ENCODE measurements around the gene MRPL54. TPM values are rescaled to one million over a fixed set of nuclear protein-coding genes. Genes with fewer than 3 reads are reported as not detected.

Gene MRPL54
- total RNA-seq, 1 donor from 2014 or later = 35.3 TPM

DNA sequence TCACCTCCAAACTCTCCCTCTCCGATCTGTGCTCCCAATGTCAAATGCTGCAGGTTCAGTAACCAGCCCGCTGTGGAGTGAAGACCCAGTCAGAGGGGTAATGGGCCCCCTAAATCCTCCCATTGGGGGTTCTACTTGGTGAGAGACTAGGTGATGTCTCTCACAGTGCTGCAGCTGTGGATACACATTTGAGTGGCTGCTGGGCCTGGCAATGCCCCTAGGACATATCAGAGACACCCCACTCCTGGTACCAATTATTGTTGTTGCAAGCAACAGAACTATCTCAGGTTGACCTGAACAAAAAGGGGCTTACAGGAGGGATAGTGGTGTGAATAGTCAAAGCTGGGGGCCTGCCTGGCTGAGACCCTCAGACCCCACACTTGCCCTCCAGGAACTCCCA is 19.1 kb downstream of the MRPL54 start:
- ATAC-seq = no peak
- intact Hi-C loops (cut with DNase I) = no loop called here
- DNase-seq (ENCODE audit: low spot score) = no peak

DNA sequence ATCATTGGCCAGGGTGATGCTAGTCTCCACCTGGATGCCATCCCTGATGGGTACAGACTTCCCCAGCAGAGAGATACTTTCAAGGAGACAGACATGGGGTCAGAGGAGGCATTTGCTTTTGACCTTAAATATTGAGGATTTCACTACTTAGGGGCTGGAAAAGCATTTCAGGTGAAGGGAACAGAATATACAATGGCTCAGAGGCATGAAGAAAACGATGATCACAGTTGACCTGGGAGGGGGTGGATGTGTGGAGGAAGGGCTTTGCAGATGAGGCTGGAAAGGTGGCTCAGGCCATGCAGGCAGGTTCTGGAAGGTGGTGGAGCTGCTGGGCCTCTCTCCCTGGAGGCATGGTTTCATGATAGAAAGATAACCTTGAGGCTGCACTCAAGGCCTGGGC is 19.8 kb downstream of the MRPL54 start:
- intact Hi-C loops (cut with DNase I) = no loop called here
- DNase-seq (ENCODE audit: low spot score) = no peak
- no peak for ATAC-seq

DNA sequence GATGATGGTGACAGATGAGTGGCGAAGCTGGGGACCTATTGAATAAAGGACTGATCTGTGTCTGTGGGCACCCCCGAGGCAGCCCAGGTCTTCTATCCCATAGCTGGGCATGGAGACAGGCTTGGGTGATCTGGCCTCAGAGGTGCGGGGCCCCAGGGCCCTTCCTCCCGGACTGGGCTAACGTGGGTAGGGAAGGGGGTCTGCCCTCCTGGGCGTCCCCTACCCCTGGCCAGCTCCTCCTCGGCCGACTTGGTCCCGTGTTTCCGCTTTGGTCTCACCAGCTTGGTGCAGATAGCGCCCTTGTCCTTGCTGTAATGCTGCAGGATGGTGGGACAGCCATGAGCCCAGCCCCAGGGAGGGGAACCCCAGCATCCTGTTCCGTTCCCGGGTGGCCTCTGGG is 20.4 kb downstream of the MRPL54 start:
- no peak for ATAC-seq
- intact Hi-C loops (cut with DNase I) = no loop called here
- DNase-seq (ENCODE audit: low spot score) = no peak

DNA sequence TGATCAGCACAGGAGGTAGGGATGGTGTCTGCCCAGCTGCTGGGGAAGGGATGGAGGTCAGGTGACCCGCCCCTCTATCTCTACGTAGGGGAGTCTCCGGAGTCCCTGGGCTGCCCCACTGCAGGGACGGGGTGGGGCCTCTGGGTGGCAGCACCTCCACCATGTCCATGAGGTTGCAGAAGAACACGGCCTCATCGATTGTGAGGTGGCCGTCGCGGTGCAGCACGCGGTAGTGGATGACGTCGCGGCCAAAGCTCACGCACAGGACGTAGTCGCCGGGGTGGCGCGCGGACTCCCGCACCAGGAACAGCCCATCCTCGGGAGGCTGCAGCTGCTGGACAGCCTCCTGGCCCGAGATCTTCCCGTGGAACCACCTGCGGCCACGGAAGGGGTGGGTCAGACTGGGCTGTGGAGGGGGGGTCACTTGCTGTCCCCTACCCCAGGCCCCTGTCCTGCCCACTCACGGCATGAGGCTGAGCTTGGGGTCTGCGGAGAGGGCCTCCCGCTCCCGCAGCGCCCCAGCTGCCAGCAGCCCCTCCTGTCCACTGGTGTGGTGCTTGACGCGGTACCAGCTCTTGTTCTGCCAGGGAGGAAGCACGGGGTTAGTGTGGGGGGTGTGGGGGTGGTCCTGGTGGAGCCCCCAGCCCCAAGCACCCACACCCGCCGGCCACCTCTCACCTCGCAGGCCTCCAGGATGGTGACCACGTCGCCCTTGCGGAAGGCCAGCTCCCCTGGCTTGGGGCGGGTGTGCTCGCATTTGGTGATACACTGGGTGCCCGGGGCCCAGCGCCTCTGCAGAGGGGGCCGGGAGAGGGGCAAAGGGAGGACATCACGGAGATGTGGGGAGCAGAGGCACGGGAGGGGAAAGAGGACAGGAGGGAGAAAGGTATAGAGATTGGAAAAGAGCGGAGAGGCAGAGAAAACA is 21.4 kb downstream of the MRPL54 start:
- ATAC-seq = peak; percentile 10
- intact Hi-C loops (cut with DNase I) = no loop called here

DNA sequence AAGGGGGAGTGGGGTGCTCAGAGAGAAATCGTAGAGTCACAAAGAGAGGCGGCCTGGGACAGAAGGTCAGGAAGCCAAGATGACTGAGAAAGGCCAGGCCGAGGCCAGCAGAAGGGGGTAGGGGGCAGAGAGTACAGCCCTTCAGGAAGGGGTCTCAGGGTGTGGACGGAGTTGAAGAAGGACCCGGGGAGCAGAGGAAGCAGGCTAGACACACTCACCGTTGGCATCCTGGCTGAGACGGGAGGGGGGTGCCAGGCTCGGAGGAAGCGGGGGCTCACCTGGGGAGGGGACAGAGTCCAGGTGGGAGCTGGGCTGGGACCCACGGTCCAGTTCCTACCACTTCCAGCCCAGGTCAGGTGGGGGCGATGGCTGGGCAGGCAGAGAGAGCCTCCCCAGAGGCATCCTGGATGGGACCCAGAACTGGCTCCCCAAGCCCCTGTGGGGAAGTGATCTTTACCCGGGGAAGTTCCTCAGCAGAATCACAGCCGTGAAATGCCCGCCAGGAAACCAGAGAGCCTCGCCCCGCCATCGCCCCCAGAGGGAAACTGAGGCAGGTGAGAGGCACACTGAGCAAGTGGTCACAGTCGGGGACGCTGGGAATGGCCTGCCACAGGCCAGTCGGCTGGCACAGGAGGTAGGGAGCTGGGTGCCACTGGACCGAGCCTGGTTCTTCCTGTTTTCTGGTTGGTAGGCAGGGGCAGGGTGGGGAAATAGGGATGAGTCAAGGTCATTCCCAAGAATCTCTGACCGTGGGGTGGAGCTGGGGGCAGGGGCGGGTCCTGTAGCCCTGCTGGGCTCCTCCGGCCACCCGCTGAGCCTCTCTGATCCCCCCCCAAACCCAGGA is 22.3 kb downstream of the MRPL54 start:
- DNase-seq (ENCODE audit: low spot score) (no peak), ATAC-seq (no peak)
- intact Hi-C loops (cut with DNase I) = no loop called here

More for the DNA sequence above, 21.4 kb downstream of the MRPL54 start:
- no peak for DNase-seq (ENCODE audit: low spot score)

DNA sequence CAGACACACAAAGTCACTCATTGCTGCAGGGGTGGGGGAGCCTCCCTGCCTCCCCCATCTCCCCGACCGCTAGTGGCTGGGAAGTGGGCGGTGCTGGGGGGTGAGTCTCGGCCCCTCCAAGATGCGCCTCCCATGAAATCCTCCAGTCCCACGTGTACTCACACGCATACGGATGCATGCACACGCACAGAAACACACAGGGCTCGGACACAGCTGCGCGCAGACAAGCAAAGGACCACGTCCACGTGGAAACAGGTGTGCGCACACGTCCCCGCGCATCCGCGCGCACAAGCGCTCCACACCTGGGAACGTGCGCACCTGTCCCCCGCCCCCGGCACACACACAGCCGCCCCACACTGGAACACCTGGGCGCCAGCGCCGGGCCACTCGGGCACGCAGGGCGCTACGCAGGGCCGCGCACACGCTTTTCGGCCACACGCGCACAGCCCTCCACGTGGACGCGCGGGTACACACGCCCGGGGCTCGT is 23.0 kb downstream of the MRPL54 start:
- DNase-seq (ENCODE audit: low spot score) (no peak), ATAC-seq (no peak)
- intact Hi-C loops (cut with DNase I) = no loop called here

DNA sequence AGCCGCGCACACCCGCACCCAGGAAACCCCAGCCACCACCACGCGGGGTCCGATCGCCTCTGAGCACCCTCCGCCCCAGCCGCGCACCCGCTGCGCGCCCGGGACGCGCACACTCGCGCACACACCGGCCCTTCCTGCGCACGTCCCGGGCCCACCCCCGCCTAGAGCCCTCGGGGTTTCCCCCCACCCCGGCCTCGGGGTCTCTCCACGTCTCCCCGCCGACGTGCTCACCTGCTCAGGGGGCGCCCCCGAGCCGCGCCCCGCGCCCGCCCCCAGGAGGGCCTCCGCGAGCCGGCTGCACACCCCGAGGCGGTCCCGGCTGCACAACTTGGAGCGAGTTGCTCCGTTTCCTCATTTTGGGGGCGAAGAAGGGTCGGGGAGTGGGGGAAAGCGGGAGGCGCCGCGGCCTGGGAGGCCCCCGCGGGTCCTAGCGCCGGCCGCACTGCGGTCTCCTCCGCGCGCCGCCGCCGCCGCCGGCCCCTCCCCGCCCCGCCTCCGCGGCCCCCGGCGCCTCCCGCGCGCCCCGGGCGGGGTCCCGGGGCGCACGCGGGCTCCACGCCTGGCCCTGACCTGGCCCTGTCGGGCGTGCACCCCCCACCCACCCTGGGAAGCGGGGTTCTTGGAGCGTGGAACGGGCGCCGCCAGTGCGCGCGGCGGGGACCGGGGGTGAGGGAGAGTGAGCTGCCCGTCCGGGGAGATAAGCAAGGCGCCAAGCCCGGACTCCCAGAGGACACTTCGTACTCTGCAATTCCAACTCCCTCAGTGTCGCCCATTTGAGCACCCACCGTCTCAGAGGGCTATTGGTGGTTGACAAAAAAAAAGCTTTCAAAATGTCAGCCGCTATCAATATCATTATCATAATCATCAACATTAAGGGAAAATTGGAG is 23.7 kb downstream of the MRPL54 start, which contains the start of gene MATK:
TSS of gene MATK (minus strand) at position 444 of the 887 bp plus-strand sequence. CDS start 1,246 bp downstream, outside the sequence.
- DNase-seq (ENCODE audit: low spot score) (no peak), ATAC-seq (no peak)
- intact Hi-C loops (cut with DNase I) = no loop called here

DNA sequence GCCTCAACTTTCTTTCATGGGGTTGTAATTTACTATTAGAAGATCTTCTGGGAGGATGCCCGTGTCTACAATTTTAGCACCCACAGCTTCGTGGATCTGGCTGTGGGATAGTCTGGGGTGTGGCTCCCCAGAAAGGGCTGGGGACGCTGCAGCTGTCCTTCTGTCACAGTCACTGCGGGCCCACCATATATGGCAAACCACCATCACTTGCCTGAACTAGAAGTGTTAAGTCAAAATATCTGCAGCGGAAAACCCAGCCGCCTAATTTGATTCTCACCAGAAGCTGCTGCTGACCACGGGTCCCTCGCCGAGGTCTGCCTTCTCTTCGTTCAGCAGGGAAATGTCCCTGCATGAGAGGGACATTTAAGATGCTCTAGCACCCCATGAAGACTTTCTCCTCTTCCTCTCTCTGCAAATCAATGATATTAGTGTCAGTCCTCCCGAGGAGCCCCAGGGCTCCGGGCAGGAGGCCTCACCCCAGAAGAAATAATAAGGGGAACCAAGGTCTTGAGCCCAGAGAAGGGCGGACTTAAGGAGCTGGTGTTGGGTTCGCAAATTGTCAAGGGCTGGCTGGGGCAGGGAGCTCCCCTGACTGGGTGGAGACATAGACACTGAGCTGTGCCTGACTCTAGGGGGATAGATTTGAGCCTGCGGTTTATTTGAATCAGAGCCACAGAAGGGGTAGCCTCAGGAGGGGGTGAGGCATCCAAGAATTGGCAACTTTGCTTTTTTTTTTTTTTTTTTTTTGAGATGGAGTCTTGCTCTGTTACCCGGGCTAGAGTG is 26.7 kb downstream of the MRPL54 start:
- ATAC-seq (no peak), DNase-seq (ENCODE audit: low spot score) (no peak)
- intact Hi-C loops (cut with DNase I) = no loop called here

DNA sequence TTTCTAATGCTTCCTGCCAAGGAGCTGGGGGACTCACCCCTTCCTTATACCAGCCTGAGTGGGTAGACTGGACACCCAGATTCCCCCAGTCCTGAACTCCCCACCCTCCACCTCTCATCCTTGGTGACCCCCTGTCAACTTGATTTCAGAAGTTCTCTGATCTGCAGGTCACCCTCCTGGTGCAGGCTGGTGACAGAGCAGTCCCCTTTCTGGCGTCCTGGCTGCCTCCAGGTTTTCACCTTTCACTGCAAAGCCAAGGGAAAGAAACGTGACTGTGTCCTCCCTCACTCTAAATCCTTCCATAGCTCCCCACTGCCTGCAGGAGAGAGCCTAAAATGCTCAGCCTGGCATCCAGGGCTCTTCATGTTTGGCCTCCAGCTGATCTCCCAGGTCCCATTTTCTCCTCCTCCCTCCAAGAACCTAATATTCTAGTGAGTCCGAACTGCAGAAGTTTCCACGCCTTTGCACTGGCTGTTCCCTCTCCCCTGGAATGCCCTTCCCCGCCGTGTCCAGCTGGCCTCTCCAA is 27.8 kb downstream of the MRPL54 start:
- intact Hi-C loops (cut with DNase I) = no loop called here
- ATAC-seq = no peak
- DNase-seq (ENCODE audit: low spot score) = no peak

DNA sequence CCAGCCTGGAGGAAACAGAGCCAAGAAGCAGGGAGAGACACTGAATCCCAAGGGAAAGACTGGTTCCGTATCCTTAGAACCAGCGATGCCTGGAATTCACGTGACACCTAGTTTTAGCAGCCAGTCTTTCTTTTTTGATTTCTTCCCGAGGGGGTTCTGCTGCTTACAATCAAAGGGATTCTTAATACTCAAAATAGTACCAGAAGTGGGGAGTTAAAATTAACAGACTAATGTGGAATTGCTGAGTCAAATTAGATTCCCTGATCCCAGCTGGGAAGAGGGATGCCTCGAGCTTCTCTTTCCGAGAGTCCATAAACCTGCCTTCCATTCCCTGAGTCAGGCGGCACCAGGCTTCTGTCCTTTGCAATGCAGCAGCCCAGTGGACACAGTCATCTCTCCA is 28.5 kb downstream of the MRPL54 start:
- ATAC-seq (no peak), DNase-seq (ENCODE audit: low spot score) (no peak)
- intact Hi-C loops (cut with DNase I) = no loop called here

DNA sequence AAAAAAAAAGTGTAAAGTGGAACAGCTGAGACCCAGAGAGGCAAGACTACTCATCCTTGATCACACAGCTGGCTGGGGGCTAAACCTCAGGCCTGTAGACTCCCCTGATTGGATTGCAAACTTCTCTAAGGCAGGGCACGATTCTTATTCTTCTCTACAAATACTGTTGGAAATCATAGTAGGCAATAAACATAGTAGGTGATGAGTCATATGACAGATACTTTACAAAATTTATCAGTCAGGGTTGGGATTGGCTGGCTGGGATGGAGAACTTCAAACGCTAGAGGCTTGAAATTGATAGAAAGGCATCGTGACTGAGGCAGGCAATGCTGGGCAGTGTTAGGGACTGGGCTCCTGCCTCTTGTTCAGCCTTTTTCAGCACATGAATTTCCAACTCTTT is 29.6 kb downstream of the MRPL54 start:
- ATAC-seq (no peak), DNase-seq (ENCODE audit: low spot score) (no peak)
- intact Hi-C loops (cut with DNase I) = no loop called here

DNA sequence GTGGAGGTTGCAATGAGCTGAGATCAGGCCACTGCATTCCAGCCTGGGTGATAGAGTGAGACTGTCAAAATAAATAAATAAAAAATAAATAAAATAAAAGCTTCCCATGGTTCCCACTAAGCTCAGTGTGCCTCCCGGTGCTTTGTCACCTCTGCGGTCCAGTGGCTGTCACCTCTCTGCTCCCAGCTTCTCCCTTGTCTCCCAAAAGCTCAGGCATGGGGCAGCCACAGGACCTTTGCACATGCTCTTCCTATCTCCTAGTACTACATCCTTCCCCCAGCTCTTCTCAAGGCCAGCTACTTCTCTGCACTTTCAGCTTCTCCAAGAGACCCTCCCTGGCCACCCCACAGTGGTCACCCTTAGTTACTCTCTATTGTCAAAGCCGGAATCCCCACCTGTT is 31.3 kb downstream of the MRPL54 start:
- DNase-seq (ENCODE audit: low spot score) (no peak), ATAC-seq (no peak)
- intact Hi-C loops (cut with DNase I) = no loop called here

DNA sequence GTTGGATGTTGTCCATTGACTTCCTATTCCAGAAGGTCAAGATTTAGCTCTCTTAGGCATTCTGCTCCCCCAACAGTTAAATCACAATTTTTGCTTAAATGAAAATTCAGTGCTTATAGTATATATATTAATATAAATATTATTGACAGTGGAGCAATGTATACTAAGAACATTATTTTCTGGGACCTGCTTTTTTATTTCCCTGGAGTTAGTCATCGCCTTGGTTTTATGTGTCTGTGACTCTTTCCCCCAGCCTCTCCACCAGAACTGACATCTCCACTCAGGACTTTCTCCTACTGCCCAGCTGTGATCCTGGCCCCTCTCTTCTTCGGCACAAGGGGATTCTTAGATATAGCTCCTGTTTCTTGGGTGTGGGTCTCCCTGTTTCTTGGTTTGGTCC is 33.9 kb downstream of the MRPL54 start:
- no peak for DNase-seq (ENCODE audit: low spot score)
- intact Hi-C loops (cut with DNase I) = no loop called here
- ATAC-seq = no peak

DNA sequence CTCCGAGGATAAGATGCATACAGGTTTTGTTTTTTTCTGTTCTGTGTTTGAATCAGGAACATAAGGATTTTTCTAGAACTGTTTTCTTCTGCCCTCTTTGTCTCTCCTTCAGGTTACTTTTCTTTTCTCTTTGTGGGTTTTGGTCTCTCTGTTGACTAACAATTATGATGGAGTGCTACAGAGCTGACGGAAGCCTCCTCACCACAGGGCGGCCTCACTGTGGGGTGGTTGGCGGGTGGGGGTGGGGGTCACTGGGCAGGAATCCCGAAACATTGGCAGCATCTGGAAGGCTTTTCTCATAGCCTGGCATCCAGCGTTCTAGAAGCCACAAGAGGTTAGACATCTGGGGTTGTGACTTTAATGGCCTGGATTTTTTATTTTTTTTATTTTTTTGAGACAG is 35.7 kb downstream of the MRPL54 start:
- DNase-seq (ENCODE audit: low spot score) (no peak), ATAC-seq (no peak)
- intact Hi-C loops (cut with DNase I) = no loop called here

DNA sequence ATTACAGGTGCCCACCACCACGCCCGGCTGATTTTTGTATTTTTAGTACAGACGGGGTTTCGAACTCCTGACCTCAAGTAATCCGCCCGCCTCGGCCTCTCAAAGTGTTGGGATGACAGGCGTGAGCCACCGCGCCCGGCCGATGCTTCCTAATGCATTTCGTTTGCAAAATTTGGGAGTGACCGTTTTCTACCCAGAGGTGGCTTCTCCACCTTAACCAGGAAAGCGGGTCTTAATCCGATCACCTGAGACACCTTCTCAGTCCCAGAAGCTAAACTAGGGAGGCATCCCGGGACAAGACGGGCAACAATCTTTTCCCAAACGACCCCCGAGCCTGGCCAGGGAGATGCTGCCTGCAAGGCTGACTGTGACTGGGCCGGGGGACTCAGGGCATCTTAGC is 38.5 kb downstream of the MRPL54 start:
- no peak for DNase-seq (ENCODE audit: low spot score)
- ATAC-seq = no peak
- intact Hi-C loops (cut with DNase I) = no loop called here

DNA sequence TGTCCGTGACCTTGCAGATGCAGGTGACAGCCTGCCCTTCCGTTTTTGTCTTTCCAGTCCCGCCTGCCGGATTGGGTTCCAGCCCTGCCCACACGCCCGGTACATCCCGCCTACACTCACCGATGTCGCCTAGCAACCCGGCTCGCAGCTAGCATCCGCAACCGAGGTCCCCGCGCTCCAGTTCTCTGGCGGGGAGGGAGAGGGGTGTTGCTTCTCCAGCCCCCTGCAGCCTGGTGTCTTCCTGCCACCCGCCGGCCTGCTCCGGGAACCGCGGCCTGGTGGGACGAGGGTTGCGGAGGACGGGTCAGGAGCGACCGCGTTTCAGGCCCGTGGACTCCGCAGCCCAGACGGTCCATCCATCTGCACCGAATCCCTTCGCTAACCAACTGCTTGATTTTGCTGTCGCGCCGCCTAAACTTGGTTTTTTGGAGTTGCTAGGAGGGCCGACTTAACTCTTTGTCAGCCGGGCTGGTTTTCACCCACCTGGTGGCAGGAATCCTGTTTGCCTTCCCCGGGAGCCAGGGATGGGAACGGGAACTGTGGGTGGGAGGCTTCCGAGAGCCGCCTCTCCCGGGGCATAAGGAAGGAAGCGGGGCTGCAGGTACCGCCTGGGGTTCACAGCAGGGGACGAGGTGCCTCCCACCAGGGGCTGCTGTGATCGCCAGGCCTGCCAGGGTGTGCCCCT is 39.1 kb downstream of the MRPL54 start:
- no peak for DNase-seq (ENCODE audit: low spot score)
- intact Hi-C loops (cut with DNase I) = no loop called here
- ATAC-seq = no peak

DNA sequence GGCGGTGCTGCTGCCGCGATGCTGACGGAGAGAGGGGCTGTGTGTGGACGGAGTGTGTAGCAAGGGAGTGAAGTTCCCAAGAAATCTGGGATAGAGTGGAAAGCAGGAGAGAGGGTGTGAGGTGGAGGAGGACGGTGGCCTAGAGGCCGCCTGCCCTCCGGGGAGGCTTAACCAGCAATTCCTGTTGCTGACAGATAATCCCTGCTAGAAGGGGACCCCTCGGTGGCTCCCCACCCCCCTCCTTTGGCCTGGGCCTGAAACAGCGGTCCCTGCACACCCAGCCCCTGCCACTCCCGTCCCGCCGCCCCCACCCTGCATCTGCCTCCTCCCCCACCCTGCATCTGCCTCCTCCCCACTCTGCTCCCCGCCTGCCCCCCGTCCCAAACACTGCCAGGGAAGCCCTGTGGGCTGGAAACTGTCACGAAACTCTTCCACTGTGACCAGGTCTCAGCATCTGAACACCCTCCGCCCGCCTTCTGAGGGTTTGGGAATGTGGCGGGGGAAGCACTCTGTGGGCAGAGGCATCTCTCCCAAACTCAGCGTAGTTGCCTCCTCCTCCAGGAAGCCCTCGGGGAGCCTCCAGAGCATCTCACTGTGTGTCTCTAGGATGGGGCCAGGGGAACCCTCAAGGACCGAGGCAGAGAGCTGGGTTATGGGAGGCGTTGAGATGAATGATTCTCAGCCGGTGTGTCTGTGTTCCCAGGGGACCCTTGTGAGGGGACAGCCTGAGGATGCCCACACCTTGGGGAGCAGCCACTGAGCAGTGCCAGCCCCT is 40.8 kb downstream of the MRPL54 start:
- no peak for ATAC-seq
- no peak for DNase-seq (ENCODE audit: low spot score)
- intact Hi-C loops (cut with DNase I) = no loop called here
